ENCODE measurements around the gene ALG8.
"Not testable (repeated sequence)": the region's sequence is repeated elsewhere in the genome, so short reads cannot be mapped to it uniquely, and the experiment has no call there.

Gene ALG8

GRCh38 chr11:78139422-78140391, at the start of gene ALG8:
Gene ALG8 (minus strand): TSS chr11:78139626. CDS start chr11:78139588, 38 bp downstream.
- DNase-seq (ENCODE audit: low read depth) = peak; percentile 72

GRCh38 chr11:78188286-78189173, 49.1 kb upstream of the ALG8 start, which contains the start of the genes KCTD21 and USP35:
Gene KCTD21 (minus strand): TSS chr11:78188626. CDS start chr11:78174554, 14,072 bp downstream.
Gene USP35 (plus strand): TSS chr11:78188919. CDS start chr11:78196246, 7,327 bp downstream.
- DNase-seq (ENCODE audit: low read depth) = peak; percentile 82

GRCh38 chr11:78187366-78188285, 48.2 kb upstream of the ALG8 start:
- DNase-seq (ENCODE audit: low read depth) = no peak

GRCh38 chr11:78181185-78181584, 41.8 kb upstream of the ALG8 start:
- no peak for DNase-seq (ENCODE audit: low read depth)

GRCh38 chr11:78180751-78181150, 41.3 kb upstream of the ALG8 start:
- DNase-seq (ENCODE audit: low read depth) = no peak

GRCh38 chr11:78179459-78180071, 40.1 kb upstream of the ALG8 start:
- no peak for DNase-seq (ENCODE audit: low read depth)

- DNase-seq (ENCODE audit: low read depth) = no peak
Observed at GRCh38 chr11:78177216-78177615, 37.8 kb upstream of the ALG8 start.

- DNase-seq (ENCODE audit: low read depth) = no peak
Observed at GRCh38 chr11:78176605-78177141, 37.2 kb upstream of the ALG8 start.

- DNase-seq (ENCODE audit: low read depth) = not testable (repeated sequence)
Observed at GRCh38 chr11:78175862-78176261, 36.4 kb upstream of the ALG8 start.

GRCh38 chr11:78171951-78172350, 32.5 kb upstream of the ALG8 start:
- no peak for DNase-seq (ENCODE audit: low read depth)

- no peak for DNase-seq (ENCODE audit: low read depth)
Observed at GRCh38 chr11:78170874-78171549, 31.6 kb upstream of the ALG8 start.

- DNase-seq (ENCODE audit: low read depth) = no peak
Observed at GRCh38 chr11:78170413-78170812, 31.0 kb upstream of the ALG8 start.

GRCh38 chr11:78168539-78169477, 29.4 kb upstream of the ALG8 start:
- no peak for DNase-seq (ENCODE audit: low read depth)

GRCh38 chr11:78166855-78167469, 27.5 kb upstream of the ALG8 start:
- DNase-seq (ENCODE audit: low read depth) = no peak

GRCh38 chr11:78164471-78164870, 25.0 kb upstream of the ALG8 start:
- no peak for DNase-seq (ENCODE audit: low read depth)

GRCh38 chr11:78163828-78164227, 24.4 kb upstream of the ALG8 start:
- no peak for DNase-seq (ENCODE audit: low read depth)

GRCh38 chr11:78161962-78162371, 22.5 kb upstream of the ALG8 start:
- no peak for DNase-seq (ENCODE audit: low read depth)

GRCh38 chr11:78161346-78161745, 21.9 kb upstream of the ALG8 start:
- DNase-seq (ENCODE audit: low read depth) = no peak
